SKM-1 (cell line): ENCODE results near the gene SAMD4A.

Experiments used
- DNase-seq: peaks from one replicate; lab custom pipeline; 2025; ENCODE audit not compliant: unreplicated experiment; lab: John Stamatoyannopoulos, UW

SAMD4A gene

GRCh38 chr14:54676812-54677708 lies 110.1 kb downstream of the SAMD4A start:
- no peak for DNase-seq

- DNase-seq, result no peak
These were observed 113.7 kb downstream of the SAMD4A start for GRCh38 chr14:54680651-54681050.

GRCh38 chr14:54681811-54682261 lies 114.9 kb downstream of the SAMD4A start:
- DNase-seq, result no peak

- no peak for DNase-seq
These were observed 115.7 kb downstream of the SAMD4A start for GRCh38 chr14:54682578-54682977.

- DNase-seq, result no peak
These were observed 117.2 kb downstream of the SAMD4A start for GRCh38 chr14:54683882-54684794.

GRCh38 chr14:54685286-54685845 lies 118.4 kb downstream of the SAMD4A start:
- no peak for DNase-seq

GRCh38 chr14:54686219-54686870 lies 119.4 kb downstream of the SAMD4A start:
- no peak for DNase-seq

- no peak for DNase-seq
These were observed 120.2 kb downstream of the SAMD4A start for GRCh38 chr14:54686871-54687749.

GRCh38 chr14:54687750-54688119 lies 120.8 kb downstream of the SAMD4A start:
- no peak for DNase-seq

- no peak for DNase-seq
These were observed 121.3 kb downstream of the SAMD4A start for GRCh38 chr14:54688229-54688628.

- no peak for DNase-seq
These were observed 123.0 kb downstream of the SAMD4A start for GRCh38 chr14:54689928-54690327.

- no peak for DNase-seq
These were observed 124.0 kb downstream of the SAMD4A start for GRCh38 chr14:54690887-54691286.

GRCh38 chr14:54691525-54692283 lies 124.8 kb downstream of the SAMD4A start:
- DNase-seq, result no peak

GRCh38 chr14:54692284-54692772 lies 125.4 kb downstream of the SAMD4A start:
- no peak for DNase-seq

- no peak for DNase-seq
These were observed 126.8 kb downstream of the SAMD4A start for GRCh38 chr14:54693761-54694160.

- no peak for DNase-seq
These were observed 128.3 kb downstream of the SAMD4A start for GRCh38 chr14:54695196-54695595.

- DNase-seq, result no peak
These were observed 130.1 kb downstream of the SAMD4A start for GRCh38 chr14:54697001-54697400.

- DNase-seq, result no peak
These were observed 130.9 kb downstream of the SAMD4A start for GRCh38 chr14:54697803-54698202.

GRCh38 chr14:54698501-54698900 lies 131.6 kb downstream of the SAMD4A start:
- DNase-seq, result no peak
